T1000 (cell line): ENCODE results near the gene GRK1.
A peak's percentile ranks its signal among the peaks of the same experiment; 100 is the strongest.

ENCODE experiments used
- DNase-seq: peaks from one replicate; lab custom pipeline; 2025; ENCODE audit warnings: mixed read lengths; lab: John Stamatoyannopoulos, UW

The GRK1 gene

GRCh38 chr13:113775451-113776145, 108.6 kb downstream of the GRK1 start:
- DNase-seq: no peak

- DNase-seq: no peak
Observed at GRCh38 chr13:113776231-113777125, 109.5 kb downstream of the GRK1 start.

GRCh38 chr13:113777311-113778260, 110.6 kb downstream of the GRK1 start:
- DNase-seq: peak; percentile 11

GRCh38 chr13:113781571-113781970, 114.6 kb downstream of the GRK1 start:
- DNase-seq: no peak

DNA sequence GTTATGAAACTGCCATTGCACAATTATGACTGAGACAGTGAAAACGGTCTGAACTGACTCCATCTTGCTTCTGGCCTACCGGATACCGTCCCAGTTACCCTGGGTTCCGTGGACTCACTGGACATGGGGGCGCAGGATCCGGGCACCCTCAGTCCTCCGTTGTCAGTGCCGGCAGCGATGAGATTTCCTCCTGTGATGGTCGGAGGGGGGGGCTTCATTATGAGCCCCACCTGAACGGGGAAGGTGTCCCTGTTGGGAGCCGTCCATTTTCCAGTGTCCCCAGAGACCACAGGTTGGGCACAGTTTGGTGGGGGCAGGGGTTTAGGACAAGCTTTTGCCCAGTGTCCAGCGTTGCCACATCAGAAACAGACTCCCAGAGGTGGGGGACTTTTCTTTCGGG, 115.5 kb downstream of the GRK1 start:
- DNase-seq: no peak

DNA sequence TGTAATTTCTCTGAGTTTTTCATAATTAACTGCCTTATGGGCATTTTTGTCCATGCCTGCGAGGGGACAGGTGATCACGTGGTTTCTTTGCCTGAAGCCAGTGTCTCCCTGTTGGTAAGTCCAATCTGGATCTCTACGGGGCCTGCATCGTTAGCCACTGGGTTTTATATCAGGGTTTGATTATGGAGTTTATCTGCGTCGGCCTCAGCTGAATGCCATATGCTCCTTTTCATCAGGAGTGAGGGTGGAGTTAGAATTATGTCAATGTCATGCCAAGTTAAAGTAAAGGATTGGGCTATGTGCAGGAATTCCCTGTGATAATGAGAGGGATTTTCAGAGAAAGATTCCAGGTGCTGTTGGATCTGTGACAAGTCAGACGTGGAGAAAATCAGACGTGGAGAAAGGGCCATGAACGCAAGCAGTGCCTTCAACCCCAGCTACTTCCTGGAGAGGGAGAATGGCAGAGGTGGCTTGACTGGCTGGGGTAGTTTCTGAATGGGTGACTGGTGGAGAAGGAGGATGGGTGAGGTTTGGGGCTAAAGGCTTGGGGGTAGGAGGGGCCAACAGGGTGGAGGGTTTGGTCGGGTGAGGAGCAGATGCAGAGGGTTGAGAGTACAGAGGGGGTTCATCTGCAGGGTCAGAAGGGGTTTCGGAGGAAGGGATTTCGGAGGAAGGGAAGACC, 116.3 kb downstream of the GRK1 start:
- DNase-seq: no peak

- DNase-seq: no peak
Observed at GRCh38 chr13:113783966-113784644, 117.1 kb downstream of the GRK1 start.

- DNase-seq: no peak
Observed at GRCh38 chr13:113784645-113785024, 117.6 kb downstream of the GRK1 start.

DNA sequence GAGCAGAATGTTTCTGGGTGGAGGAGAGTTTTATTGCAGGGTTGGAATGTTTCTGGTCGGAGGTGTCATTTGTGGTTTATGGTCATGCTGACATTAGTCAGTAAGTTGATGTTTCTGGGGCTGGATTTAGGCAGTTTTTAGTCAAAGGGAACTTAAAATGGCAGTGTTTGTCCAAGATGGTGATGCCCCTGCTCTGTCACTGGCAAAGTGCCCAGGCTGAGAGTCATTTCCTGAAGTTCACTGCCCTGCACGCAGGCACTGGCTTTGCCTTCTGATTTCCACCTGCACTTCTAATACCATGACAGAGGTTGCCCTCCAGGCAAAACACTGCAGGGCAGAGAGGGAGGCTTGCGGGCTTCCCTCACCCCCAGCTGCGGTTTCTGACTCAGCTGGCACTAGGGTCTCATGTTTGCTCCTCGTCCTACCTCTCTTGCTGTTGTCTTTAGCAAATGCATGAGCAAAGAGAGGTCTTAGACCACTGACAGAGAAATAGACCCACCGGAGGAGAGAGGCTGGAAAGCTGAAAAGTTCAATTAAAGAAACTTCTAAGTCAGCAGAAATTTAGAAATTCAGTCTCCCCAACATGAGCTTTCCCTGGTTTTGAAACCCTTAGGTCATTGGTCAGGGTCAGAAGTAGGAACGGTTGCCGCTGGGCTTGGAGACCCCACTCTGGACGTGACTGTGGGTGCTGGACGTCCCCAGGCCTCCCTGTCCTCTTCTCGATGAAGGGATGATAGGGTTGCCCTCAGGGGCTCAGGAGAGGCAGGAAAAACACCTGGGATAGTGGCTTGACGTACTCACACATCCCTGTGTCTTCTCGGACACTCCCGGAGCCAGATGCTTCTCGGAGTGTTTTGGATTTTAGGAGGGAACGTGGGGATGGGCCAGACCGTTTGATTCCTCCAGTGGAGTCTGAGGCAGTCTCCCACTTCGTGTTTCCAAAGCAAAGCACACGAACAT, 118.3 kb downstream of the GRK1 start:
- DNase-seq: peak; percentile 97

GRCh38 chr13:113786262-113786841, 119.3 kb downstream of the GRK1 start:
- peak; percentile 42 for DNase-seq
